ENCODE data around the gene PACS2. TPM values are rescaled to one million over a fixed set of nuclear protein-coding genes. Genes with fewer than 3 reads are reported as not detected.

The PACS2 gene
- 94.1 TPM for total RNA-seq

DNA sequence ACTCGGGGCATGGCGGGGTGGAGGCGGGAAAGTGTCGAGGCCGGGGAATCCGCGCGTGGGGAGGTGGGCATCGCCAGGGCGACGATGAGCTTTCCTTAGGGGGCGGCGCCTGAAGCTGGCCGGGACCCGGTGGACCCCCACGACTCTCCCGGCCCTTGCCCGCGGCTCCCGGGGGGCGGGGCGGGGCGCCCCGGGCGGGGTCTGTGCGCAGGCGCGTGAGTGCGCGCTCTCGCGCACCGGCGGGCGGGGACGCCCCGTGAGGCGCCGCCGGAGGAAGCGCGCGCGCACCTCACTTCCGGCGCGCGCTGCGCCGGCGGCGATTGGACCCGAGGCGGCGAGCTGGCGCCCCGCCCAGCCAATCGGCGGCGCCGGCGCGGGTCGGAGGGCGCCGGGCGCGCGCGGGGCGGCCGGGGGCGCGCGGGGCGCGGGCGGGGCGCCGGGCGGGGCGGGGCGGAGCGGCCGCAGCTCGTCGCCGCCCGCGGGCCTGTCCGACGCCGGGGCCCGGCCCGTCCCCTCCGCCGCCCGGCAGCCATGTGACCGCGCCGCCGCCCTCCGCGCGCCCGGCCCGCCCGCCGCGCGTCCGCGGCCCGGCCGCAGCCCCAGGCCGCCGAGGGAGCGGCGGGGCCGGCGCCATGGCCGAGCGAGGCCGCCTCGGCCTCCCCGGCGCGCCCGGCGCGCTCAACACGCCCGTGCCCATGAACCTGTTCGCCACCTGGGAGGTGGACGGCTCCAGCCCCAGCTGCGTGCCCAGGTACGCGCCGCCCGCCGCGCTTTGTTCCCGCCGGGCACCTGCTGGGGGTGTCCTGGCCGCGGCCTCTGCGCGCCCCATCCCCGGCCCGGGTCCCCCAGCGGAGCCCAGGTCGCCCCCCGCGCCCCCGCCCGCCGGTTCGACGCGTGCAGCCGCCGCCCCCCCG is at the start of gene PACS2:
Gene PACS2 (plus strand): TSS at position 462 of the 914 bp plus-strand sequence. CDS start 171 bp downstream, at position 633.

DNA sequence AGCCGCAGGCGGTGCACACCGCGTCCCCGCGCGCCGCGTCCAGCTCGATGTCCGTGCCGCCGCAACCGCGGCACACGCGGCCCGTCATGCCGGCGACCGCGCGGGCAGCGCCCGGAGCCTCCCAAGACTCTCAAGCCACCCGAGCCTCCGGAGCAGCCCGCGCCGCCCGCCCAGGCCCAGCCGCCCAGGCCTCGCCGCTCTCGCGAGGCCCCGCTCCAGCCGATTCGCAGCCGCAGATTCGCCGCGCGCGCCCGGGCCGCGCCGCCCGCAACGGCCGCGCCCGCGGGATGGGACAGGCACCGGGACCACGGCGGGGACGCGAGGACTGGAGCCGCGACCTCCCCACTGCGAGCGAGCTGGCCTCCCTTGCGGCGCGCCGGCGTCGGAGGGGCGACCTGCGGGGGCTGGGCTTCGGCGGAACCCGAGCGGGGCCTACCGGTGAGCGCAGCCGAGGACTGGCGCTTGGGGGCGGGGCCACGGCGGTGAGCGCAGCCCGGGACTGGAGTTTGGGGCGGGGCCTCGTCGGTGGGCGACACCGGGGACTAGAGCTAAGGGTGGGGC is 13.9 kb upstream of the PACS2 start, which contains the start of gene BRF1:
Gene BRF1 (minus strand): TSS at position 460 of the 561 bp plus-strand sequence. CDS start 372 bp downstream, at position 88.

DNA sequence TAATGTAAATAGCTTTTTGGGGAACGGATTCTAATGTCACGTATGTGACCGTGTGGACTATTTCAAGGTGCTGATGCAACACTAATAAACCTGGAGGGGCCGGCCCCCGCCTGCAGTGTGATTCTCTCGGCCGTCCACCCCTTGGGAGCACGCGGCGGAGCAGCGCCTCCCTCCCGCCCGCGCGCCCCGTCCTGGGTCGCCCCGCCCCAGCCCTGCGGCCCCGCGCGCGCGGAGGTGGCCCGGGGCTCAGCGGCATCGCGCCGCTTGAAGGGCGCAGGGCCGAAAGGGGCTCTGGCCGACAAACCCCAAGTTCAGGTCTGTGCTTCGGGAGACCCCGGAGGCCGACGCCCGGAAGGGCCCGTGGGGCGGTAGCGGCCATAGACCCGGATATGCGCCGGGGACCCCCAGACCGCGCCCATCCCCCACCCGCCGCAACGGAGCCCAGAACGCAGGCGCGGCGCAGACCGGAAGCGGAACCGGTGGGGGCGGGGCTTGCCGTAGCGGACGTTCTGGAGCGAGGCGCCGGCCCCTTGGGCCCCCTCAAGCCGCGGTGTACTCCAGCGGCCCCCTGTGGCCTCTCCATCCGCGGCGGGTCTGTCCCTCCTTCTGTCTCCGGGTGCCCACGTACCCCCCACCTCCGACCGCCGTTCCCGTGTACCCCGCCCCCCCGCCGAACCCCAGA is 83.6 kb downstream of the PACS2 start, which contains the start of gene TEX22:
Gene TEX22 (plus strand): TSS at position 495 of the 682 bp plus-strand sequence. CDS start 803 bp downstream, outside the sequence.

DNA sequence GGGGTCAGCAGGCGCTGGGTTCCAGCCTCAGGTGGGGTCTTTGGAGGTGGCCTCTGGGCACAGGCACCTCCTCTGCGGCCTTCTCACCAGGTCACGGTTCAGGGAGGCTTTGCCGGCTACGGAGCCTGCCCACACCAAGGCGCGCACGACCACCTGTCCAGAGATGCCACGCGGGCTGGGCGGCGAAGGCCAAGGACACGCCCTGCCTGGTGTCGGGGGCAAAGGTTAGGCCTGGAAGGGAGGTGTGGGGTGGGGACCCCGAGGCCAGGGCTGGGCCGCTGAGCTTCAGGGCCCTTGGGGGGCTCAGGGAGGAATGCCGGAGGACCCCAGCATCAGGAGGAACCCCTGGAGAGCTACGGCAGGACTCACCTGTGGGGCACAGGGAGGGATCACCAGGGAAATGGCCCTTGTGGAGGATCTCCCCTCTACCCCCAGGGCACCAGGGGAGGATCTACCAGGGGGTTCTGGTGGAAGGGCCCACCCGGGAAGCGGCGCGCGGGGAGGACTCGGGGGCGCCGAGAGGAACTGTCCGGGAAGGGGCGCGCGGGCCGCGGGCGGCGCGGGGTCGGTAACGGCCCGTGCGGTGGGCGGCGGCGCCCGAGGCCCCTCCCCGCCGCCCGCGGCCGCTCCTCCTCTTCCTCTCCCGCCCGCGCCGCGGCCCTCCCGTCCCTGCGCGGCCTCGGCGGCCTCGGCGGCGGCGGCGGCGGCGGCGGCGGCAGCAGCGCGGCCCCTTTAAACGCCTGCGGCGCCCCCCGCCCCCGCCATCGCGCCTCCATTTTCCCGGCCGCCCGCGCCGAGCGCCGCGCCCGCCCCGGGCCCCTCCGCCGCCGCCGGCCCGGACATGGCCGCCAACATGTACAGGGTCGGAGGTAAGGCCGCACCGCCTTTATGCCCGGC is 104.9 kb downstream of the PACS2 start, which contains the start of gene MTA1:
Gene MTA1 (plus strand): TSS at position 633 of the 897 bp plus-strand sequence. CDS start 209 bp downstream, at position 842.

Other genes with a start within 250 kb of the PACS2 start
- 2.3 TPM for gene GPR132, start 249.3 kb upstream of the PACS2 start, total RNA-seq
- 17.4 TPM for gene JAG2, start 146.0 kb upstream of the PACS2 start, total RNA-seq
- 22.9 TPM for gene NUDT14, start 133.4 kb upstream of the PACS2 start, total RNA-seq
- 38.4 TPM for gene BTBD6, start 66.2 kb upstream of the PACS2 start, total RNA-seq
- gene BRF1, start 13.7 kb upstream of the PACS2 start, total RNA-seq = 59.5 TPM
- gene TEX22, start 83.8 kb downstream of the PACS2 start, total RNA-seq = 0.23 TPM
- 82.3 TPM for gene MTA1, start 105.1 kb downstream of the PACS2 start, total RNA-seq
- gene CRIP2, start 160.1 kb downstream of the PACS2 start, total RNA-seq = 147 TPM
- 32.8 TPM for gene CRIP1, start 172.1 kb downstream of the PACS2 start, total RNA-seq
- gene TEDC1, start 176.5 kb downstream of the PACS2 start, total RNA-seq = 8.7 TPM
- 14.7 TPM for gene TMEM121, start 211.8 kb downstream of the PACS2 start, total RNA-seq

Data from metanephros (tissue), 1 donor.